GM12872 (cell line): ENCODE data around the gene FREM2.

Experiments used
- CTCF ChIP-seq: IDR thresholded peaks from 3 replicates; pipeline ENCODE4 v1.5.1; 2011; ENCODE audit warnings: low read depth, mild to moderate bottlenecking, low read length, moderate library complexity; ENCODE audit not compliant: insufficient read depth

FREM2 gene

GRCh38 chr13:38804536-38804935 lies 117.7 kb downstream of the FREM2 start:
- TF ChIP-seq CTCF: no peak

- TF ChIP-seq CTCF: no peak
Observed at GRCh38 chr13:38814331-38814730, 127.5 kb downstream of the FREM2 start.

GRCh38 chr13:38819053-38819452 lies 132.2 kb downstream of the FREM2 start:
- TF ChIP-seq CTCF: no peak

- TF ChIP-seq CTCF: no peak
Observed at GRCh38 chr13:38819596-38819995, 132.7 kb downstream of the FREM2 start.

GRCh38 chr13:38821770-38822551 lies 135.1 kb downstream of the FREM2 start:
- no peak for TF ChIP-seq CTCF

- no peak for TF ChIP-seq CTCF
Observed at GRCh38 chr13:38824342-38824741, 137.5 kb downstream of the FREM2 start.

GRCh38 chr13:38826182-38826813 lies 139.4 kb downstream of the FREM2 start:
- no peak for TF ChIP-seq CTCF
